Thyroid gland (tissue), 4 donors: ENCODE results near the gene ITGA8.

Experiments used
- POLR2A ChIP-seq, 2 donors: fragments of 450-650 bp; IDR thresholded peaks; one replicate each; pipeline ENCODE4 v1.6.1; 2017; ENCODE audit warnings: antibody characterized with exemption in 2 of 2, mild to moderate bottlenecking in 2 of 2, moderate library complexity in 1 of 2
- TF ChIP-seq, protein P1 (sequence below), 6 experiments: fragments of 200-600 bp in 3 of 6; fragments of 450-650 bp in 3 of 6; sonication (generic) in 3 of 6; IDR thresholded peaks; one replicate each; pipeline ENCODE4 v1.5.1; 2016 to 2019; ENCODE audit warnings: antibody characterized with exemption in 6 of 6, mild to moderate bottlenecking in 2 of 6, inconsistent platforms in 1 of 6, moderate library complexity in 1 of 6

DNA sequence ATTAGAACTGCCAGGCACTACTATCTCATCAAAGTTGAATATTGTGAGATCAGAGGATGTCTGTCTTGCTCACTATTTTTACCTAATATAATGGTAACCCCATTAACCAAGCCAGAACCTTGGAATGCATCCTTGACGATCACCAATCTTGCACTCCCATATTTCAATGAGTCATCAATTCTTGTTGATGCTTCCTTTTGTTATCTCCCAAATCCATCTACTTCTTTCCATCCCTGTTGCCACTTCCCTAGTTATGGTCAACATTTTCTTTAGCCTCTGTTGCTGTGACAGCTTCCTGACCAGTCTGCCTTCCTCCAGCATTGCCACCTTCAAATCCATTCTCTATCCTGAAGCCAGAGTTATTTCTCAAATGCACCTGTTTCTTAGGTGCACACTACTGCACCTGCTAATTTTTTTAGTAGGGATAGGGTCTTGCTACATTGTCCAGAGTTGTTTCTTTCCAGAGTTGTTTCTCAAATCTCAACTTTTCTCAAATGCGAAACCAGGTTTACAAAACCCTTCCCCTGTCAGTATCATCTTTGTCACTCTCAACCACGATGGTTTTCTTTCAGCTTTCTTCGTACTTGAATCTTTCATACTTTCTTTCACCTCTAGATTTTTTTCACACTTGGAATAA lies 15.7 kb downstream of the ITGA8 start:
- TF ChIP-seq, protein P1, sequence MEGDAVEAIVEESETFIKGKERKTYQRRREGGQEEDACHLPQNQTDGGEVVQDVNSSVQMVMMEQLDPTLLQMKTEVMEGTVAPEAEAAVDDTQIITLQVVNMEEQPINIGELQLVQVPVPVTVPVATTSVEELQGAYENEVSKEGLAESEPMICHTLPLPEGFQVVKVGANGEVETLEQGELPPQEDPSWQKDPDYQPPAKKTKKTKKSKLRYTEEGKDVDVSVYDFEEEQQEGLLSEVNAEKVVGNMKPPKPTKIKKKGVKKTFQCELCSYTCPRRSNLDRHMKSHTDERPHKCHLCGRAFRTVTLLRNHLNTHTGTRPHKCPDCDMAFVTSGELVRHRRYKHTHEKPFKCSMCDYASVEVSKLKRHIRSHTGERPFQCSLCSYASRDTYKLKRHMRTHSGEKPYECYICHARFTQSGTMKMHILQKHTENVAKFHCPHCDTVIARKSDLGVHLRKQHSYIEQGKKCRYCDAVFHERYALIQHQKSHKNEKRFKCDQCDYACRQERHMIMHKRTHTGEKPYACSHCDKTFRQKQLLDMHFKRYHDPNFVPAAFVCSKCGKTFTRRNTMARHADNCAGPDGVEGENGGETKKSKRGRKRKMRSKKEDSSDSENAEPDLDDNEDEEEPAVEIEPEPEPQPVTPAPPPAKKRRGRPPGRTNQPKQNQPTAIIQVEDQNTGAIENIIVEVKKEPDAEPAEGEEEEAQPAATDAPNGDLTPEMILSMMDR (IDR thresholded peaks at IDR 0.05) = no peak
- no peak for TF ChIP-seq POLR2A (IDR thresholded peaks at IDR 0.05)
